SK-N-SH (cell line): ENCODE data around the gene CCDC106. TPM values are rescaled to one million over a fixed set of nuclear protein-coding genes. Genes with fewer than 3 reads are reported as not detected.
A peak's percentile ranks its signal among the peaks of the same experiment; 100 is the strongest.

Source experiments
- CTCF ChIA-PET: fragments of 300-600, 350-600 bp; formaldehyde crosslinking; extraction: SDS; loops from one replicate; lab custom pipeline; 2021; lab: Yijun Ruan, JAX
- POLR2A ChIA-PET: fragments of 350-600 bp; sonication (Branson Sonifier 250); formaldehyde crosslinking; extraction: SDS; loops from one replicate; lab custom pipeline; 2020; ENCODE audit warnings: antibody characterized with exemption, inconsistent platforms; lab: Yijun Ruan, JAX
- DNase-seq: peaks from one replicate; pipeline ENCODE4 v3.0.0; 2012
- H2AFZ ChIP-seq: fragments of 200-600 bp; sonication (generic); 2 replicates; pipeline ENCODE4 v1.8.1; 2016; ENCODE audit warnings: antibody characterized with exemption, mild to moderate bottlenecking, low read depth
- H3F3A ChIP-seq: fragments of 200-600 bp; sonication (generic); replicated peaks from 2 replicates; pipeline ENCODE3; 2016; ENCODE audit warnings: antibody characterized with exemption, mild to moderate bottlenecking; ENCODE audit not compliant: insufficient read depth
- H3K27ac ChIP-seq, 2 experiments: fragments of 200-500 bp in 1 of 2; fragments of 200-600 bp in 1 of 2; sonication (Bioruptor generic) in 1 of 2; sonication (generic), shearing (Covaris generic) in 1 of 2; 2 replicates each; pipeline versions ENCODE4 v1.5.1 to v1.6.1; 2014 to 2016; ENCODE audit warnings: low read depth in 2 of 2, inconsistent platforms in 1 of 2, low read length in 1 of 2, mild to moderate bottlenecking in 1 of 2, mixed read lengths in 1 of 2
- H3K27me3 ChIP-seq: fragments of 200-600 bp; sonication (generic), shearing (Covaris generic); 2 replicates; pipeline ENCODE4 v1.6.1; 2016; ENCODE audit warnings: mixed run types; ENCODE audit not compliant: insufficient read depth
- H3K36me3 ChIP-seq, 2 experiments: fragments of 200-500 bp in 1 of 2; fragments of 200-600 bp in 1 of 2; sonication (Bioruptor generic) in 1 of 2; sonication (generic) in 1 of 2; replicated peaks in 1 of 2; 2 replicates each; pipeline versions ENCODE3 to v1.5.1; 2014 to 2016; ENCODE audit warnings: low read length in 1 of 2, mild to moderate bottlenecking in 1 of 2; ENCODE audit not compliant: insufficient read depth in 2 of 2, control insufficient read depth in 1 of 2
- H3K4me1 ChIP-seq, 2 experiments: fragments of 200-500 bp in 1 of 2; fragments of 200-600 bp in 1 of 2; sonication (Bioruptor generic) in 1 of 2; sonication (generic), shearing (Covaris generic) in 1 of 2; 2 replicates each; pipeline versions ENCODE4 v1.5.1 to v1.6.1; 2014 to 2016; ENCODE audit warnings: low read depth in 1 of 2, low read length in 1 of 2, mixed run types in 1 of 2; ENCODE audit not compliant: insufficient read depth in 2 of 2, control insufficient read depth in 1 of 2
- H3K4me2 ChIP-seq: fragments of 200-600 bp; sonication (generic), shearing (Covaris generic); 2 replicates; pipeline ENCODE4 v1.6.1; 2017; ENCODE audit warnings: mixed run types
- H3K4me3 ChIP-seq, 2 experiments: fragments of 200-500 bp in 1 of 2; fragments of 200-600 bp in 1 of 2; sonication (Bioruptor generic) in 1 of 2; sonication (generic), shearing (Covaris generic) in 1 of 2; 2 replicates each; pipeline versions ENCODE4 v1.5.1 to v1.8.1; 2014 to 2016; ENCODE audit warnings: low read depth in 2 of 2, inconsistent platforms in 1 of 2, low read length in 1 of 2, mild to moderate bottlenecking in 1 of 2, mixed read lengths in 1 of 2, moderate library complexity in 1 of 2
- H3K79me2 ChIP-seq: fragments of 200-600 bp; sonication (generic); 2 replicates; pipeline ENCODE4 v1.8.1; 2017; ENCODE audit warnings: mild to moderate bottlenecking; ENCODE audit not compliant: insufficient read depth
- H3K9ac ChIP-seq: fragments of 200-600 bp; sonication (generic); 2 replicates; pipeline ENCODE4 v1.6.1; 2017; ENCODE audit warnings: mixed run types
- H3K9me2 ChIP-seq: fragments of 200-600 bp; sonication (generic); 2 replicates; pipeline ENCODE4 v1.6.1; 2017; ENCODE audit warnings: mixed run types
- H3K9me3 ChIP-seq: fragments of 200-600 bp; sonication (generic); 2 replicates; pipeline ENCODE4 v1.6.1; 2017; ENCODE audit warnings: mixed run types, mild to moderate bottlenecking, moderate library complexity
- H4K20me1 ChIP-seq: fragments of 200-600 bp; sonication (generic); 2 replicates; pipeline ENCODE4 v1.6.1; 2017; ENCODE audit warnings: mild to moderate bottlenecking, mixed run types; ENCODE audit not compliant: insufficient read depth
- CHD2 ChIP-seq: fragments of 150-350 bp; IDR thresholded peaks from 2 replicates; pipeline ENCODE4 v1.6.1; 2018; ENCODE audit warnings: low read length; ENCODE audit not compliant: partially characterized antibody
- ELF1 ChIP-seq: IDR thresholded peaks from 2 replicates; pipeline ENCODE4 v1.4.0; 2012
- EZH2phosphoT487 ChIP-seq: fragments of 200-600 bp; sonication (generic); IDR thresholded peaks from 2 replicates; pipeline ENCODE4 v1.6.1; 2017; ENCODE audit warnings: low read depth, mixed run types, mild to moderate bottlenecking, antibody characterized with exemption, moderate library complexity, borderline replicate concordance
- FOXJ3 ChIP-seq: sonication (generic); formaldehyde crosslinking; IDR thresholded peaks from 2 replicates; pipeline ENCODE4 v1.5.1; 2020; ENCODE audit warnings: mild to moderate bottlenecking, missing genetic modification reagents
- FOXM1 ChIP-seq: IDR thresholded peaks from 2 replicates; pipeline ENCODE4 v1.4.0; 2012; ENCODE audit warnings: low read depth, mild to moderate bottlenecking
- GABPA ChIP-seq: IDR thresholded peaks from 2 replicates; pipeline ENCODE4 v1.4.0; 2012; ENCODE audit warnings: low read depth, mild to moderate bottlenecking
- GATA2 ChIP-seq: sonication (generic); formaldehyde crosslinking; IDR thresholded peaks from 2 replicates; pipeline ENCODE4 v1.5.0; 2020; ENCODE audit warnings: mild to moderate bottlenecking, missing genetic modification reagents
- IRF3 ChIP-seq: fragments of 150-350 bp; IDR thresholded peaks from 2 replicates; pipeline ENCODE4 v1.6.1; 2016; ENCODE audit warnings: mild to moderate bottlenecking, low read depth, low read length
- JUND ChIP-seq: IDR thresholded peaks from 2 replicates; pipeline ENCODE4 v1.4.0; 2012
- MEF2A ChIP-seq: IDR thresholded peaks from 2 replicates; pipeline ENCODE4 v1.4.0; 2012; ENCODE audit warnings: low read depth, borderline replicate concordance
- MXI1 ChIP-seq: IDR thresholded peaks from 2 replicates; pipeline ENCODE4 v1.6.1; 2012; ENCODE audit warnings: mild to moderate bottlenecking, low read depth, low read length, improper control_type of control experiment
- NFIC ChIP-seq: IDR thresholded peaks from 2 replicates; pipeline ENCODE4 v1.4.0; 2012; ENCODE audit warnings: borderline replicate concordance
- NRF1 ChIP-seq: IDR thresholded peaks from 2 replicates; pipeline ENCODE4 v1.6.1; 2012; ENCODE audit warnings: low read depth, mild to moderate bottlenecking, low read length
- POLR2AphosphoS5 ChIP-seq: IDR thresholded peaks from 2 replicates; pipeline ENCODE4 v1.6.1; 2012; ENCODE audit warnings: low read depth, low read length
- RAD21 ChIP-seq: IDR thresholded peaks from 2 replicates; pipeline ENCODE4 v1.6.1; 2012; ENCODE audit warnings: mild to moderate bottlenecking, low read length
- RFX5 ChIP-seq: IDR thresholded peaks from 2 replicates; pipeline ENCODE4 v1.6.1; 2012; ENCODE audit warnings: mild to moderate bottlenecking, improper control_type of control experiment, low read length
- SIN3A ChIP-seq: IDR thresholded peaks from 2 replicates; pipeline ENCODE4 v1.6.1; 2012; ENCODE audit warnings: low read depth, mild to moderate bottlenecking, low read length, moderate library complexity, borderline replicate concordance
- TAF1 ChIP-seq: IDR thresholded peaks from 2 replicates; pipeline ENCODE4 v1.6.1; 2012; ENCODE audit warnings: low read depth, mild to moderate bottlenecking, low read length, moderate library complexity, borderline replicate concordance
- USF1 ChIP-seq: IDR thresholded peaks from 2 replicates; pipeline ENCODE4 v1.4.0; 2012; ENCODE audit warnings: low read depth, borderline replicate concordance
- YY1 ChIP-seq: IDR thresholded peaks from 2 replicates; pipeline ENCODE4 v1.4.0; 2012; ENCODE audit warnings: low read depth, mild to moderate bottlenecking
- WGBS: methylation state at CpG from one replicate; pipeline ENCODE4 v1.1.6; 2017; ENCODE audit warnings: low lambda C conversion rate; 5-methylcytosine and 5-hydroxymethylcytosine counted together
- polyA plus RNA-seq, 3 experiments: library from polyadenylated mRNA; depleted of rRNA; stranded (reverse); fragments of >200 nt; gene quantifications; 2 replicates each; pipeline ENCODE4 v1.2.3, GENCODE V29; 2012

CCDC106 gene
- polyA plus RNA-seq, 1 of the 3 experiments (the other 2 are of a cell fraction): 27.1 TPM

- Histone ChIP-seq H3K79me2 (peaks cover 89% of the 10 kb centered on the region), H3K9ac (no peak overlapping the region), H3K27ac (no peak overlapping the region; a peak in 1 of 4 replicates), H3K36me3 (peaks cover 27 to 48% of the 10 kb centered on the region in 2 experiments), H3K9me2 (no peaks in the 10 kb centered on the region), H4K20me1 (peaks cover 74% of the 10 kb centered on the region), H3K9me3 (no peaks in the 10 kb centered on the region), H3K4me3 (no peak overlapping the region), H3F3A (peaks cover 5% of the 10 kb centered on the region), H3K4me2 (peak overlapping the region; percentile 99; the same call in 1 of the 2 replicates), H3K4me1 (peaks cover 14 to 25% of the 10 kb centered on the region in 2 experiments; a peak in 3 of 4 replicates), H2AFZ (no peak overlapping the region), H3K27me3 (no peaks in the 10 kb centered on the region)
- 92% methylated on average over 37 of the region's 37 CpGs for WGBS
- TF ChIP-seq JUND (no peak), USF1 (no peak), GATA2 (no peak), IRF3 (no peak), FOXM1 (no peak), SIN3A (no peak), CHD2 (no peak), GABPA (no peak), ELF1 (no peak), FOXJ3 (CRISPR knock-in tag) (no peak), MXI1 (no peak), TAF1 (no peak), MEF2A (no peak), NRF1 (no peak), RAD21 (no peak), EZH2phosphoT487 (no peak), NFIC (no peak), YY1 (no peak), POLR2AphosphoS5 (no peak), RFX5 (no peak)
- POLR2A ChIA-PET: no interaction called here
- CTCF ChIA-PET: interaction anchor here (3.7 to 4.7 kb wide), 2 partner anchors 12 to 26 kb away, joined by 20 to 34 read pairs; no protein-coding TSS in a partner anchor
- no peak for DNase-seq
Observed at GRCh38 chr19:55658846-55659459, 10.9 kb downstream of the CCDC106 start.
